Heart left ventricle (tissue), 16 donors: ENCODE measurements around the gene FAM168B. TPM values are rescaled to one million over a fixed set of nuclear protein-coding genes. Genes with fewer than 3 reads are reported as not detected.

Source experiments
- ATAC-seq, 4 donors: fragments of 200-7000 bp; cut with Tn5 transposase; one replicate each; pipeline ENCODE4 v1.9.1; 2020 to 2022; ENCODE audit warnings: moderate library complexity in 4 of 4, mild to moderate bottlenecking in 3 of 4, moderate number of reproducible peaks in 1 of 4
- DNase-seq, 5 donors: peaks; one replicate each; pipeline ENCODE4 v3.0.0-alpha.2; 2020
- H3K27ac ChIP-seq, 12 donors: fragments of 200-600 bp; sonication (generic) in 4 of 12; one replicate each; pipeline versions ENCODE4 v1.5.0 to v1.8.0; 2016 to 2022; ENCODE audit warnings: mild to moderate bottlenecking in 2 of 12
- H3K27me3 ChIP-seq, 9 donors: fragments of 200-600 bp; sonication (generic) in 2 of 9; one replicate each; pipeline versions ENCODE4 v1.5.1 to v1.8.0; 2016 to 2022; ENCODE audit warnings: mild to moderate bottlenecking in 3 of 9
- H3K36me3 ChIP-seq, 9 donors: fragments of 200-600 bp; sonication (generic) in 2 of 9; one replicate each; pipeline versions ENCODE4 v1.5.0 to v1.8.0; 2018 to 2022; ENCODE audit warnings: mild to moderate bottlenecking in 2 of 9
- H3K4me1 ChIP-seq, 12 donors: fragments of 200-600 bp; sonication (generic) in 4 of 12; one replicate each; pipeline versions ENCODE4 v1.5.0 to v1.8.0; 2016 to 2022; ENCODE audit warnings: mild to moderate bottlenecking in 3 of 12
- H3K4me3 ChIP-seq, 12 donors: fragments of 200-600 bp; sonication (generic) in 4 of 12; one replicate each; pipeline versions ENCODE4 v1.5.0 to v1.8.0; 2017 to 2022; ENCODE audit warnings: mild to moderate bottlenecking in 9 of 12, moderate library complexity in 4 of 12
- H3K9me3 ChIP-seq, 12 donors: fragments of 200-600 bp; sonication (generic) in 4 of 12; one replicate each; pipeline versions ENCODE4 v1.5.0 to v1.8.0; 2016 to 2022; ENCODE audit warnings: mild to moderate bottlenecking in 1 of 12
- CTCF ChIP-seq, 12 donors: fragments of 200-600 bp; sonication (generic) in 4 of 12; IDR thresholded peaks; one replicate each; pipeline versions ENCODE4 v1.5.0 to v1.8.0; 2018 to 2022; ENCODE audit warnings: antibody characterized with exemption in 12 of 12, mild to moderate bottlenecking in 5 of 12
- POLR2A ChIP-seq, 2 donors: fragments of 450-650 bp; IDR thresholded peaks; one replicate each; pipeline ENCODE4 v1.6.1; 2017; ENCODE audit warnings: antibody characterized with exemption in 2 of 2, mild to moderate bottlenecking in 2 of 2, moderate library complexity in 2 of 2
- WGBS, 4 donors: extraction: QIAGEN DNeasy Blood & Tissue Kit in 2 of 4; methylation state at CpG; one replicate each; pipeline versions ENCODE4 v1.1.5 to v1.1.7; 2013 to 2018; 5-methylcytosine and 5-hydroxymethylcytosine counted together
- intact Hi-C, 10 donors: fragments of 100-400 bp; cut with DNase I; formaldehyde crosslinking; loops; one replicate each; pipeline versions ENCODE4 v1.11.1 to v1.14.2; 2022
- polyA plus RNA-seq, 2 donors: library from polyadenylated mRNA; stranded (reverse); fragments of 200-250 nt; gene quantifications; one replicate each; pipeline ENCODE4 v1.2.3, GENCODE V29; 2013
- total RNA-seq, 9 donors: library from RNA; depleted of rRNA in 2 of 9; stranded (reverse); fragments of >200 nt in 2 of 9; fragmentation: NEBNext Ultra II Directional in 3 of 9; extraction: Animal tissue kit (Norgen Biotek cat#: 25700) in 3 of 9; gene quantifications; one replicate each; pipeline versions ENCODE4 v1.1.0 to v1.2.4, GENCODE V29; 2016 to 2023
- donor health status: ischemic (EF 13 %, LVEDD 7.1; RV severe dilation, severe dysfunction).
- donor health status: healthy with polysubstance abuse.
- donor health status: DM: no; HTN: yes; CAD: no.
- donor health status: DM: no; HTN: no; CAD: no.
- donor health status: ischemic (EF 25% LVEDD 6.9; RV normal size, moderate dysfunction).
- donor health status: ischemic (EF 25% LVEDD 5.7; RV mildly dilated, moderate dysfunction).
- donor health status: healthy.
- donor health status: DM: yes; HTN: yes; CAD: no.
- donor health status: ischemic (EF 35%, LVEDD 5.7; RV mildly dilated, moderate dysfunction).
- donor health status: nonischemic (EF 11% LVEDD 7.7; RV severe dilation, severe dysfunction).
- donor health status: DM: yes; HTN: yes; CAD: no.
- donor health status: PGD.
- donor health status: ischemic (EF 29% LVEDD 5.4; RV normal size, mild dysfunction).
- donor health status: nonischemic (EF 23%, LVEDD 6.1; RV moderate dilation, normal function).

Gene FAM168B
- total and polyA plus RNA-seq, 11 donors = 23.0 to 174 (median 86.9) TPM

- WGBS, 4 donors = 87 to 93% (median 89%) methylated on average over 11 of the region's 11 CpGs
- DNase-seq = no peak
- H3K27me3 ChIP-seq = peaks cover 0 to 13% (median 0%) of the 10 kb centered on the region in 9 donors
- no peaks in the 10 kb centered on the region for H3K4me1 ChIP-seq
- ATAC-seq = peak in 1 of 4 donors; percentile 15
- no peak for TF ChIP-seq POLR2A (IDR thresholded peaks at IDR 0.05)
- no peak for TF ChIP-seq CTCF (IDR thresholded peaks at IDR 0.05)
- peaks cover 0 to 5% (median 0%) of the 10 kb centered on the region in 12 donors for H3K9me3 ChIP-seq
- H3K4me3 ChIP-seq = no peak overlapping the region
- intact Hi-C loops = no loop called here
- no peak overlapping the region for H3K27ac ChIP-seq
- no peaks in the 10 kb centered on the region for H3K36me3 ChIP-seq
Measured at GRCh38 chr2:131004446-131005209, 88.6 kb downstream of the FAM168B start.

GRCh38 chr2:130998561-130998960, 94.7 kb downstream of the FAM168B start:
- intact Hi-C loops = no loop called here
- peaks cover 0 to 16% (median 4%) of the 10 kb centered on the region in 9 donors for H3K27me3 ChIP-seq
- TF ChIP-seq CTCF (IDR thresholded peaks at IDR 0.05) (no peak), POLR2A (IDR thresholded peaks at IDR 0.05) (no peak)
- DNase-seq (no peak), ATAC-seq (no peak)
- 68 to 80% (median 70%) methylated on average over 6 of the region's 6 CpGs for WGBS, 4 donors
- no peak overlapping the region for H3K4me3 ChIP-seq
- no peaks in the 10 kb centered on the region for H3K36me3 ChIP-seq
- H3K9me3 ChIP-seq = no peaks in the 10 kb centered on the region
- H3K27ac ChIP-seq = no peak overlapping the region
- no peaks in the 10 kb centered on the region for H3K4me1 ChIP-seq

Other genes starting within 250 kb of the FAM168B start
- 10 to 100 TPM; 29.8 to 59.7 (median 42.2) TPM for gene PLEKHB2, start 11.9 kb upstream of the FAM168B start, total RNA-seq
- gene PLEKHB2, start 11.9 kb upstream of the FAM168B start, polyA plus RNA-seq = 10 to 100 TPM in 1 of 2 donors, 1 to 10 TPM in 1; 7.7 to 71.8 TPM
- under 1 TPM in 1 of 9 donors, not detected in 8; 0.29 TPM for gene POTEE, start 116.1 kb upstream of the FAM168B start, total RNA-seq
- not detected for gene POTEE, start 116.1 kb upstream of the FAM168B start, polyA plus RNA-seq